Stimulated activated CD4-positive, alpha-beta T cell treated with anti-CD3 and anti-CD28 coated beads, TNF-alpha, amount 100 ng/mL, for 4 hours (primary cell): Measurements from ENCODE around the gene ATP5PF.
"Not testable (repeated sequence)": the region's sequence is repeated elsewhere in the genome, so short reads cannot be mapped to it uniquely, and the experiment has no call there.

Experiments used
- DNase-seq, 3 experiments: peaks; one replicate each; pipeline ENCODE4 v3.0.0-alpha.2; 2020; ENCODE audit warnings: low read depth in 3 of 3

The ATP5PF gene

DNA sequence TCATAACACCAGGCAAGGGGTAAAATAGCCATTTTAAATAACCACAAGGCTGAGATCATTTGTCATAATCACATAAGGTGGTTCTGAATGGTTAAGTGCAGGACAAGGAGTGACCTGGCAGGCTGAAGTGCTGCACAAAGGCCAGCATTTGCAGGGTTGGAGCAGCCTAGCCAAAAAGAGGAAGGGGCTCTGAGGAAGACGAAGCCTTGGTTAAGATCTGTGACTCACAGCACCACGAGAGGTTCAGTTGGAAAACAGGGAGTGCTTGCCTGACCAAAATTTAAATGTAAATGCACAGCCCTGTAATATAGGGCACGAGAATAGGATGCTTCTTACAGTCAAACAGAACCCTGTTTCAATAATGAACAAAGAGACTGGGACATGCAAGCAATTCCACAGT, 12.1 kb downstream of the ATP5PF start:
- no peak for DNase-seq

GRCh38 chr21:25721987-25722386, 12.7 kb downstream of the ATP5PF start:
- DNase-seq: no peak

DNA sequence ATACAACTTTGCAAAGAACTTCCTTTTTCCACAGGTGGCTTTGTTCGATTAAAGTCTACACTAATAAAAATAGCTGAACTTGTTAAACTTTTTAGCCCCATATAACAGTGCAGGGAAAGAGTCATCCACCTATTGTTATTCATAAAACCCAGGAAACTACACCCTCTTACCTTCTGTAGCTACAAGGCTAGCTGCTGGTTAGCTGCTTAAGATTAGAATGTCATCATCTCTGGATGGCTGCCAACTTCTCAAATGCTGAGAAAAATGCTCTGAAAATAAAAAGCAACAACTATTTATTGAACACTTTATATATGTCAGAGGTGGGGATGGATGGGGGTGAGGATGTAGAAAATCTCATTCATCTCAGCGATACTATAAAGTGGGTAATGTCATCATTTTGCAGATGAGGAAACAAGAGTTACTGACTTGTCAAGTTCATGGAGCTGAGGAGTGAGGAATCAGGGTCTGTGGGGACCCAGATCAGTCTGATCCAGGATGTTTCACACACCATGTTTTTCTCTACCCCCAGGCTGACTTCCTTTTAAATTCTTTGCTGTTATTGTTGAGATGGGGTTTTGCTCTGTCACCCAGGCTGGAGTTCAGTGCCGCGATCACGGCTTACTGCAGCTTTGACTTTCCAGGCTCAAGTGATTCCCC, 17.1 kb downstream of the ATP5PF start:
- DNase-seq: no peak

DNA sequence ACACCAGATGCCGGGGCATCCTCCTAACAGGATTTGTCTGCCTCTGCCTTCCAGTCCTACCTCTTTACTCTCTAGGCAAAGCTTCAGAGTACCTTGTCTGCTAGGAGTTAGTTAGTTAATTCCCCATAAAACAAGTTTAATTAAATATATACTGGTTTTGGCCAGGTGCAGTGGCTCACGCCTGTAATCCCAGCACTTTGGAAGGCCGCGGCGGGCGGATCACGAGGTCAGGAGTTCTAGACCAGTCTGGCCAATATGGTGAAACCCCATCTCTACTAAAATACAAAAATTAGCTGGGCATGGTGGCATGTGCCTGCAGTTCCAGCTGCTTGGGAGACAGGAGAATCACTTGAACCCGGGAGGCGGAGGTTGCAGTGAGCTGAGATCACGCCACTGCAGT, 20.6 kb downstream of the ATP5PF start:
- not testable (repeated sequence) for DNase-seq

DNA sequence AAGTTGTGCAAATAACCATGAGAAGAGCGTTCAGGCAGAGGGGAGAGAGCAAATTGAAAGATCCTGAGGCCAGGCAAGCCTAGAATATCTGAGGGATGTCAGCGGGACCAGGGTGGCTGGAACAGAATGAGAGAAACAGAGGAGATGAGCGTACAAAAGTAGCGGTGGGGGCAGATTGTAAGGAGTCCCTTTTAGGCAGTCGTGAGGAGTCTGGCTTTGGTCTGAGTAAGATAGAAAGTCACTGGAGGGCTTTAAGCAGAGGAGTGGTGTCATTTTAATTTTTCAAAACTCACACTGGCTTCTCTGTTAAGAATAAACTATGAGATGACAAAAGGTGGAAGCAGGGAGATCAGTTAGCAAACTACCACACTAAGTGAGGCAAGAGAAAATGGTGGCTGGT, 24.2 kb downstream of the ATP5PF start:
- no peak for DNase-seq

- DNase-seq: no peak
Measured at GRCh38 chr21:25709684-25710265, 24.9 kb downstream of the ATP5PF start.

GRCh38 chr21:25708467-25709065, 26.1 kb downstream of the ATP5PF start:
- peak in 1 of 3 experiments; percentile 31 for DNase-seq

DNA sequence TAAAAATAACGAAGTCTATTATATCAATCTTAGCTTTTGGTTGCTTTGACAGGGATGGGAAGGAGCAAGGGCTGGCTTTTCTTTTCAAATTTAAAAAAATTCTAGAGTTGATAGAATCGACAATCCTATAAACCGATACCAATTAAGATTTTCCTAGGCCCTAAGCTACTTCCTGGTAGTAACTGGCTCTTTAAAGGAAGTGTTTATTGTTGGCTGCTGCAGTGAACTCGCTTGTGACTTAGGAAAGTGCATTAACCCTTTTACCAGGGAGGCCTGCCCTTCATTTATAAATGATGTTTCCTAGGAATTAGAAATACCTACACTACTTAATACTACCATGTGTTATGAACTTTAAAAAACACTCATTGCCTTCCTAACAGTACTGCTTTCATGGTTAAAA, 33.2 kb downstream of the ATP5PF start:
- DNase-seq: no peak

DNA sequence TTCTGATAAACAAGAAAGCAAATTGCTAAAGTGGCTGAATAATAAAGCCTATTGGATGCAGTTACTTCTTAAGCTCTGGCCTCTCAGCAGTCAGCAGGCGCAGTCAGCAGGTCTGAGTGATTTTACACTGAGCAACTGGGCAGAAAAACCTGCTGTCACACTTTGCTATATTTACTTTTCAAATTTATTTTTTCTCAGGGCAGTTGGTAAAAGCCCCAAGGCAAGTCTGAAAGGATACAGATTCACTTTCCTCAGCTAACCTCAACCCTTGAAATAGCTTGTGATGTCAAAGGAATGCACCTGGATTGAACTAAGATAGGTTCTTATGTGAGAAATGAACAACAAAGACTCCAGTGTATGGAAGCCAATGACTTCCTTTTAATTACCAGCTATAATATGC, 34.0 kb downstream of the ATP5PF start:
- DNase-seq: no peak

- not testable (repeated sequence) for DNase-seq
Measured at GRCh38 chr21:25695461-25695860, 39.2 kb downstream of the ATP5PF start.

GRCh38 chr21:25691976-25692375, 42.7 kb downstream of the ATP5PF start:
- no peak for DNase-seq

DNA sequence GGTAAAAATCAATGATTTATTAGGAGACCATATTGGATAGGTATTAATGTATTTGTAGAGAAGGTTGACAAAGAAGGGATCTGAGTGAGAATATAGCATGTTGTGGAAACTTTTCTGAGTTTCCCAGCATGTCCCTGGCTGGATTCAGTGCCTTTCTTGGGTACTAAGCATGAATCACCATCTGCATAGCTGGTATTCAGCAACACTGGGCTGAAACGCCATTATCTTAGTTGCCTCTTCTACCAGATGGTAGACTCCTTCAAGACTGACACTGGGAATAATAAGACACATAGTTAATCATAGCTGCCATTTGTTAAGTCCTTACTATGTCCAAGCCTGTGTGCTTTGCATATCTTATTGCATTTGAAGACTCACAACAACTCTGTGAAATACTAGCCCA, 45.5 kb downstream of the ATP5PF start:
- no peak for DNase-seq

GRCh38 chr21:25688275-25689155, 46.2 kb downstream of the ATP5PF start:
- DNase-seq: no peak

GRCh38 chr21:25687787-25688186, 46.9 kb downstream of the ATP5PF start:
- no peak for DNase-seq

GRCh38 chr21:25682382-25682781, 52.3 kb downstream of the ATP5PF start:
- DNase-seq: no peak

DNA sequence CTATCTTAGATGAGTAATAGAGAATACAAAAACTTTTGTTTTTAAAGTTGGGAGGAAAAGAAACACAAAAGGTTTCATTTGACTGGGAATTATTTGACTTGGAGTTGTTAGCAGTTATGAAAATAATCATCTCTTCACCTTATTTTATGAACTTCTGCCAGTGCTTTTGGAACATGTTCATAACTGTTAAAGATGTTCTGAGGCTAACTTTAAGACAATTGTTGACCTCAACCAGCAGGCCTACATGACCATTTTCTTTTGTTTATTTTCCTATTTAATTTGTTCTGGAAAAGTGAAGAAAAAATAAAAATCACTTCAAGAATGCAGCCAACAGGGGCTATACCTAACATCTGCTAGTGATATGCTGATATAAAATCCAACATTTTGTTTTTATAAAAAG, 58.3 kb downstream of the ATP5PF start:
- DNase-seq: no peak
